Testis (tissue), 3 donors: ENCODE measurements around the gene OAS2. TPM values are rescaled to one million over a fixed set of nuclear protein-coding genes. Genes with fewer than 3 reads are reported as not detected.

Source experiments
- DNase-seq: peaks from one replicate; pipeline ENCODE4 v3.0.0-alpha.2; 2019
- H3K27ac ChIP-seq, 2 donors: fragments of 200-600 bp; sonication (generic); one replicate each; pipeline ENCODE4 v1.5.1; 2019
- H3K27me3 ChIP-seq: fragments of 200-600 bp; sonication (generic); one replicate; pipeline ENCODE4 v1.5.1; 2019
- H3K36me3 ChIP-seq: fragments of 200-600 bp; sonication (generic); one replicate; pipeline ENCODE4 v1.5.1; 2017; ENCODE audit warnings: low read depth; ENCODE audit errors: missing control alignments
- H3K4me1 ChIP-seq: fragments of 200-600 bp; sonication (generic); one replicate; pipeline ENCODE4 v1.5.1; 2019
- H3K4me3 ChIP-seq, 2 donors: fragments of 200-600 bp; sonication (generic); one replicate each; pipeline ENCODE4 v1.5.1; 2017 to 2019
- H3K9me3 ChIP-seq: fragments of 200-600 bp; sonication (generic); one replicate; pipeline ENCODE4 v1.5.1; 2017
- POLR2A ChIP-seq: fragments of 450-650 bp; IDR thresholded peaks from one replicate; pipeline ENCODE4 v1.6.1; 2017; ENCODE audit warnings: antibody characterized with exemption, mild to moderate bottlenecking, moderate library complexity
- WGBS, 2 donors: methylation state at CpG; one replicate each; pipeline ENCODE4 v1.1.5; 2018; 5-methylcytosine and 5-hydroxymethylcytosine counted together
- intact Hi-C: fragments of 100-400 bp; cut with DNase I; formaldehyde crosslinking; loops from one replicate; pipeline ENCODE4 v1.15.1; 2023; ENCODE audit warnings: low total_unique reads
- polyA plus RNA-seq: library from polyadenylated mRNA; stranded (reverse); fragments of 350-450 nt; fragmentation: Illumina TruSeq; extraction: RNeasy Lipid Tissue Mini Kit (QIAGEN cat#74804); gene quantifications from one replicate; pipeline ENCODE4 v1.2.3, GENCODE V29; 2014; ENCODE audit warnings: low read depth, low replicate concordance; ENCODE audit not compliant: insufficient read depth
- total RNA-seq, 2 donors: library from RNA; depleted of rRNA; stranded (reverse); fragments of >200 nt; gene quantifications; one replicate each; pipeline ENCODE4 v1.2.3, GENCODE V29; 2016
- TF ChIP-seq, protein P1 (sequence below), 3 experiments: fragments of 450-650 bp in 2 of 3; fragments of 200-600 bp in 1 of 3; sonication (generic) in 1 of 3; IDR thresholded peaks; one replicate each; pipeline ENCODE4 v1.5.1; 2016 to 2019; ENCODE audit warnings: antibody characterized with exemption in 3 of 3, mild to moderate bottlenecking in 2 of 3, moderate library complexity in 1 of 3

Gene OAS2
- total and polyA plus RNA-seq, 3 donors from 2014 or later = 3.2 to 9.0 (median 3.5) TPM

DNA sequence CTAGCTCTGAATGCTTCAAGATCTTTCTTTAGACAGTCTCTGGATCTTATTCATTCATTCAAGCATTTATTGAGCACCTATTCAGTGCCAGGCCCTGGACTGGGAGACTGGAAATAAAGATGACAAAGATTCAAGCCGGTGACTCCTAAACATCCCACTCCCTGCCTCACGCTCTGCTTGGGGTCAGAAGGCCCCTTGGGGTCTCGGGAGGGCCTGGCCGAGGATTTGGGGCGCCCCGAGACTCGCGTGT lies 78.0 kb downstream of the OAS2 start:
- peak overlapping the region; percentile 72 to 81 for H3K4me3 ChIP-seq
- WGBS, 2 donors = 4% methylated on average over 8 of the region's 8 CpGs
- H3K36me3 ChIP-seq = no peaks in the 10 kb centered on the region
- H3K27me3 ChIP-seq = no peaks in the 10 kb centered on the region
- peak overlapping the region in 1 of 2 donors; percentile 64 for H3K27ac ChIP-seq
- intact Hi-C loops = loop anchor here (10.0 kb wide), 1 partner anchor 98 kb away; no protein-coding TSS in a partner anchor
- TF ChIP-seq, protein P1, sequence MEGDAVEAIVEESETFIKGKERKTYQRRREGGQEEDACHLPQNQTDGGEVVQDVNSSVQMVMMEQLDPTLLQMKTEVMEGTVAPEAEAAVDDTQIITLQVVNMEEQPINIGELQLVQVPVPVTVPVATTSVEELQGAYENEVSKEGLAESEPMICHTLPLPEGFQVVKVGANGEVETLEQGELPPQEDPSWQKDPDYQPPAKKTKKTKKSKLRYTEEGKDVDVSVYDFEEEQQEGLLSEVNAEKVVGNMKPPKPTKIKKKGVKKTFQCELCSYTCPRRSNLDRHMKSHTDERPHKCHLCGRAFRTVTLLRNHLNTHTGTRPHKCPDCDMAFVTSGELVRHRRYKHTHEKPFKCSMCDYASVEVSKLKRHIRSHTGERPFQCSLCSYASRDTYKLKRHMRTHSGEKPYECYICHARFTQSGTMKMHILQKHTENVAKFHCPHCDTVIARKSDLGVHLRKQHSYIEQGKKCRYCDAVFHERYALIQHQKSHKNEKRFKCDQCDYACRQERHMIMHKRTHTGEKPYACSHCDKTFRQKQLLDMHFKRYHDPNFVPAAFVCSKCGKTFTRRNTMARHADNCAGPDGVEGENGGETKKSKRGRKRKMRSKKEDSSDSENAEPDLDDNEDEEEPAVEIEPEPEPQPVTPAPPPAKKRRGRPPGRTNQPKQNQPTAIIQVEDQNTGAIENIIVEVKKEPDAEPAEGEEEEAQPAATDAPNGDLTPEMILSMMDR (IDR thresholded peaks at IDR 0.05) = no peak
- no peak for TF ChIP-seq POLR2A
- no peak for DNase-seq
- peaks cover 3% of the 10 kb centered on the region for H3K4me1 ChIP-seq
- H3K9me3 ChIP-seq = no peaks in the 10 kb centered on the region

DNA sequence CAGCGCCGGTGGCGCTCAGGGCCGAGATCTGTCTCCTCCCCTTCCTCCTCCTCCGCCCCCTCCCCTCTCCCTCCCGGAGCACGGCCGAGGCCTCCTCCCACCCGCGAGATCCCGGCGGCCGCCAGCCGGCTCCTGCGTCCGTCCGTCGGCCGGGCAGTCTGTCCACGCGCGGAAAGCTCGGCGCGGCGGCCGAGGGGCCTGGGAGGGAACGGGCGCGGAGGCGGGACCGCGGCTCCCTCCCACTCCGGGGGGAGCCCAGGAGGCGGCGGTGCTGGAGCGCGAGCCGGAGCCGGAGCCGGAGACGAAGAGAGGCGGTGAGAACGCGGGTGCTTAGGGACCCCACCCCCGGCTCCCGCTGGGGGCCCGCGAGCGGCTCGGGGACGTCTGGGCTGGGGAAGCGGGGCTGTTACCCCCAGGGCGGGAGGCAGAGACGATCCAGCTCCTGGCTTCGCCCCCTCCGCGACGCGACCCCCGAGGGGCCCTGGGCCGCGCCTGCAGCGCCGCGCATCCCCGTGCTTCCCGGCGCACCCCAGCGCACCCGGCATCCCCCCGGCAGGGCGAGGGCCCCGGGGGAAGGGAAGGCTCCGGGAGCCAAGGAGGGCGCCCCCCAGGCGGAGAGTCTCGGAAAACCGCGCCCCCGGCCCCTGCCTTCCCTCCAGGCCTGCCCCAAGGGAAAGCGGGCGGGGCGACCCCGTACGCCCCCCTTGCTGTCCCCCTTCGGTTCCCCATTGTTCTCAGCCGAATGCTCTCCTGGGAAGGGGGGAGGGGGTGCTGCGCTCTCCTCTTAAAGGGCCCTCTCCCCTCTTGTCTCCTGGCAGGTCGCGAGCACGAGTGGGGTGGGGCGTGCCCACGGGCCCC lies 78.5 kb downstream of the OAS2 start, which contains the start of gene DTX1:
TSS of gene DTX1 (plus strand) at position 100 of the 858 bp plus-strand sequence. CDS start 1,463 bp downstream, outside the sequence.
- Histone ChIP-seq H3K27ac (peak within 1 kb of the TSS; percentile 64 to 69), H3K4me3 (peak within 1 kb of the TSS; percentile 72 to 81), H3K9me3 (no peaks in the 10 kb centered on the region), H3K36me3 (no peaks in the 10 kb centered on the region), H3K27me3 (no peaks in the 10 kb centered on the region), H3K4me1 (peaks cover 3% of the 10 kb centered on the region)
- WGBS, 2 donors = 2% methylated on average over 13 to 36 of the region's 94 CpGs
- intact Hi-C loops = loop anchor here (10.0 kb wide), 1 partner anchor 98 kb away; no protein-coding TSS in a partner anchor
- DNase-seq = peak; percentile 58
- no peak for TF ChIP-seq POLR2A
- TF ChIP-seq, protein P1 (IDR thresholded peaks at IDR 0.05) = no peak

DNA sequence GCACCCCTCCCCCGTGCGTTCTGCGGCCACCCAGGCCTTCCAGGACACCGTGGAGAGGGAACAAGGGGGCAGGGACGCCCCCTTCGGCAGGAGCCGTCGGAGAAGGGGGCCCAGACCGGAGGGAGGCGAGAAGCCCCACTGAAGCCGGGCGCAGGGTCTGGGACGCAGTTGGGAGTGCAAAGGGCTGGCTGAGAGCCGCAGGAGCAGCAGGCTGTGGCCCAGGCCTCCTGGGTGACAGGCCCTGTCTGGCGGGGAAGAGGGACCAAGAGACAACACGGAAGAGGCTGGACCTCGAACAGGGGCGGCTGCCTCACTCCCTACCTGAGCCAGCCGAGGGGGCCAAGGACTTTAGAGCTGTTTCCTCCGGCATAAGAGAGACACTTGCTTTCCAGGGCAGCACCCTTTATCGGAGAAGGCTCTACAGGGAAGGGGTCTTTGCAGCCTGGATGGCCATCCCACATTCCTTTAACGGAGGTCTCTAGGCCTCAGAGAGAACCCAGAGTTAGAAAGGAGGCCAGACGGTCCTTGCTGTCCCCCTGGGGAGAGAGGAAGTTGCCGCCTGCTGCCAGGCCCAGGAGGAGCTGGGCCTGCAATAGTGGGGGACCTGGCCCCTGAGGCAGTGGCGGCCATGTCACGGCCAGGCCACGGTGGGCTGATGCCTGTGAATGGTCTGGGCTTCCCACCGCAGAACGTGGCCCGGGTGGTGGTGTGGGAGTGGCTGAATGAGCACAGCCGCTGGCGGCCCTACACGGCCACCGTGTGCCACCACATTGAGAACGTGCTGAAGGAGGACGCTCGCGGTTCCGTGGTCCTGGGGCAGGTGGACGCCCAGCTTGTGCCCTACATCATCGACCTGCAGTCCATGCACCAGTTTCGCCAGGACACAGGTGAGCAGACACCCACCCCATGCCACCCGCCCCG lies 79.5 kb downstream of the OAS2 start:
- Histone ChIP-seq H3K9me3 (no peaks in the 10 kb centered on the region), H3K27ac (peak overlapping the region; percentile 64 to 69), H3K4me1 (peaks cover 8% of the 10 kb centered on the region), H3K27me3 (no peaks in the 10 kb centered on the region), H3K4me3 (peak overlapping the region; percentile 72 to 81), H3K36me3 (no peaks in the 10 kb centered on the region)
- intact Hi-C loops = loop anchor here (10.0 kb wide), 1 partner anchor 97 kb away; no protein-coding TSS in a partner anchor
- 42% methylated on average over 10 to 44 of the region's 44 CpGs for WGBS, 2 donors
- TF ChIP-seq, protein P1 (IDR thresholded peaks at IDR 0.05) = no peak
- no peak for TF ChIP-seq POLR2A
- DNase-seq = no peak

DNA sequence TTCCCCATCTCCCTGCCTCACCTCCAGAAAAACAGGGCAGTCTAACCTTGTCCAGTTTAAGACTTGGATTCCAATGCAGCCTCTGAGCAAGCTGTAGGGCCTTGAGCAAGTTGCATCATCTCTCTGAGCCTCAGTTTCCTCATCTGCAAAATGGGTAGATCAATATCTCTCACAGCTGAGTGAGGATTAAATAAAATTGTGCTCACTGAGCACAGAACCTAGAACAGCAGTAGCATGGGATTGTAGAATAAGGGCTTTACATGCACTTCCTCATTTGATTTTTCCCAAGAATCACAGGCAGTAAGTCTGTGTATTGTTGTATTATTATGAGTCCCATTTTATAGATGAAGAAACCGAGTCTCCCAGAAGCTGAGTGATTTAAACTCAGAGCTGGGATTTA lies 80.2 kb downstream of the OAS2 start:
- H3K36me3 ChIP-seq = no peaks in the 10 kb centered on the region
- no peak overlapping the region for H3K27ac ChIP-seq
- intact Hi-C loops = loop anchor here (10.0 kb wide), 1 partner anchor 96 kb away; no protein-coding TSS in a partner anchor
- TF ChIP-seq, protein P1 (IDR thresholded peaks at IDR 0.05) = no peak
- H3K4me1 ChIP-seq = peaks cover 9% of the 10 kb centered on the region
- no peaks in the 10 kb centered on the region for H3K27me3 ChIP-seq
- no peaks in the 10 kb centered on the region for H3K9me3 ChIP-seq
- no peak overlapping the region for H3K4me3 ChIP-seq
- DNase-seq = no peak
- WGBS, 2 donors = 96 to 97% methylated on average over 1 of the region's 1 CpG
